ENCODE measurements around the gene DEFB114.

Gene DEFB114

GRCh38 chr6:49934770-49935169, 29.2 kb downstream of the DEFB114 start:
- no peak for DNase-seq

DNA sequence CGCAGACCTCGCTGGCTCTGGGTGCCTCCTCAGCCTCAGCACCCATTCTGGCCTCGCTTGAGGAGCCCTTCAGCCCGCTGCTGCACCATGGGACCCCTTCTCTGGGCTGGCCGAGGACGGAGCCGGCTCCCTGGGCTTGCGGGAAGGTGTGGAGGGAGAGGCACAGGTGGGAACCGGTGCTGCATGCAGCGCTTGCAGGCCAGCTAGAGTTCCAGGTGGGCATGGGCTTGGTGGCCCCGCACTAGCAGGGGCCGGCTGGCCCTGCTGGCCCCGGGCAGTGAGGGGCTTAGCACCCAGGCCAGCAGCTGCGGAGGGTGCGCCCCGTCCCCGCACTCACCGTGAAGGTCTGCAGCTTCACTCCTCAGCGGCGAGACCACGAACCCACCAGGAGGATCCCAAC, 30.4 kb downstream of the DEFB114 start:
- DNase-seq, result no peak

DNA sequence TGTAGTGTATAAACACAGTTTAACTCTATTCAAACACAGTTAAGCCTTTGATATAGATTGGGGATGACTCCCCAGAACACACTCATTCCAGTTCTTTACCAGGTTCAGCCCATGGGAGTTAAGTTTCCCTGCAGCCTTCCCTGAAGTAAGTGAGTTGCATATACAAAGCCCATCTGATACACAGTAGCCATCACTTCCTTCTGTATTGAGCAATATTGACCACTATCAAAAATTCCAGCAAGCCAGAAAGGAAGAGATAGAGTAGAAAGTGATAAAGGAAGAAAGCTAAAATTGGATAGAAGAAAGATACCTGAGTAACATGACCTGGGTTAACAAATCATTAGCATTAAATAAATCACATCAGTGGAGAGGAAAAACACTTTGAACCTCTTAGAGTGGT, 34.6 kb downstream of the DEFB114 start:
- no peak for DNase-seq

- no peak for DNase-seq
Measured at GRCh38 chr6:49923826-49924225, 40.1 kb downstream of the DEFB114 start.

- no peak for DNase-seq
Measured at GRCh38 chr6:49919935-49920644, 43.9 kb downstream of the DEFB114 start.

GRCh38 chr6:49919261-49919660, 44.7 kb downstream of the DEFB114 start:
- no peak for DNase-seq

GRCh38 chr6:49918787-49919186, 45.2 kb downstream of the DEFB114 start:
- DNase-seq, result no peak

- DNase-seq, result no peak
Measured at GRCh38 chr6:49915035-49915434, 48.9 kb downstream of the DEFB114 start.

- no peak for DNase-seq
Measured at GRCh38 chr6:49913636-49914375, 50.2 kb downstream of the DEFB114 start.

DNA sequence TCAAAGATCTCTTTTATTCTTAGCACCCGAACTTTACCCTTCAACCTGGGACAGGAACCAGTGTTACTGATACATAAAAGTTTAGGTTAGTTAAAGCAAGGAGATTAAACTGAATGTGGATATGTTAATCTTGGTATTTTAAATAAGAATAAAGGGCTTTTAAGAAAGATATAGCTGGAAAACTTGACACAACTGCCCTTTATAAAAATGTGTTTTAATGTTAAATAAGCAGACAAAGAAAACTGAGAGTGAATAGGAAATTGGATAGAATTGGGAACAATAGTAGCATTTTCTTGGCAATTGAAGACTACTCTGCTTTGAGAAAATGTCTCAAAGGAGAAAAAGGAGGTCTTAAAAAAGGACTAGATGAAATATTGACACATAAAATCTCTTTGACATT, 51.8 kb downstream of the DEFB114 start:
- no peak for DNase-seq

GRCh38 chr6:49911252-49911651, 52.7 kb downstream of the DEFB114 start:
- DNase-seq, result no peak

Data from suppressor macrophage treated with lipopolysaccharide for 1 hour (primary cell).